Fibroblast of mammary gland (primary cell): ENCODE results near the gene PROC.

Experiments
- DNase-seq: peaks from one replicate; pipeline ENCODE4 v3.0.0-alpha.2; 2010; ENCODE audit warnings: low read depth
- H3K4me3 ChIP-seq: 2 replicates; pipeline ENCODE4 v1.5.1; 2011; ENCODE audit warnings: low read depth, mild to moderate bottlenecking, low read length, moderate library complexity; ENCODE audit not compliant: control insufficient read depth
- TF ChIP-seq, protein P1 (sequence below): conservative IDR thresholded peaks from 2 replicates; pipeline ENCODE4 v1.5.1; 2011; ENCODE audit warnings: low read depth, low read length, inconsistent platforms; ENCODE audit not compliant: control insufficient read depth, insufficient read depth

The PROC gene

GRCh38 chr2:127397568-127398238 is 20.5 kb upstream of the PROC start:
- TF ChIP-seq, protein P1, sequence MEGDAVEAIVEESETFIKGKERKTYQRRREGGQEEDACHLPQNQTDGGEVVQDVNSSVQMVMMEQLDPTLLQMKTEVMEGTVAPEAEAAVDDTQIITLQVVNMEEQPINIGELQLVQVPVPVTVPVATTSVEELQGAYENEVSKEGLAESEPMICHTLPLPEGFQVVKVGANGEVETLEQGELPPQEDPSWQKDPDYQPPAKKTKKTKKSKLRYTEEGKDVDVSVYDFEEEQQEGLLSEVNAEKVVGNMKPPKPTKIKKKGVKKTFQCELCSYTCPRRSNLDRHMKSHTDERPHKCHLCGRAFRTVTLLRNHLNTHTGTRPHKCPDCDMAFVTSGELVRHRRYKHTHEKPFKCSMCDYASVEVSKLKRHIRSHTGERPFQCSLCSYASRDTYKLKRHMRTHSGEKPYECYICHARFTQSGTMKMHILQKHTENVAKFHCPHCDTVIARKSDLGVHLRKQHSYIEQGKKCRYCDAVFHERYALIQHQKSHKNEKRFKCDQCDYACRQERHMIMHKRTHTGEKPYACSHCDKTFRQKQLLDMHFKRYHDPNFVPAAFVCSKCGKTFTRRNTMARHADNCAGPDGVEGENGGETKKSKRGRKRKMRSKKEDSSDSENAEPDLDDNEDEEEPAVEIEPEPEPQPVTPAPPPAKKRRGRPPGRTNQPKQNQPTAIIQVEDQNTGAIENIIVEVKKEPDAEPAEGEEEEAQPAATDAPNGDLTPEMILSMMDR, result no peak
- no peak overlapping the region for H3K4me3 ChIP-seq
- DNase-seq, result no peak

DNA sequence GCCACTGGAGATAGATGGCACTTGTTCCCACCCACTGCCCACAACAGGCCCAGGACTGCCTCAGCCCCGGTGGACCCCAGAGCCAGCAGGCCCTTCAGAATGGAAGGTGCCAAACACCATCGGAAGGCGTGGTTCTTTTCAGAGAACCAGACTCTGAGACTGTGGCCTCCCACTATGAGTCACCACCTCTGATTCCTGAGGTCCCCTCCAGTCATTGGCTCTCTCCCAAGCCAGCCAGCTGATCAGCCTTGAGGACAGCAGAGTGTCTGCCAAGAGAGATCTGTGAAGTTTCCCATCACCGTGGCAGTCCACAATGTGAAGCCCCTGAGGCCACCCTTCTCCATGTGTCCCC is 20.0 kb upstream of the PROC start:
- no peak overlapping the region for H3K4me3 ChIP-seq
- TF ChIP-seq, protein P1, result no peak
- DNase-seq, result peak; percentile 93

GRCh38 chr2:127400533-127400896 is 17.7 kb upstream of the PROC start:
- no peak for DNase-seq
- TF ChIP-seq, protein P1, result no peak
- no peak overlapping the region for H3K4me3 ChIP-seq

- no peak overlapping the region for H3K4me3 ChIP-seq
- peak; percentile 45 for DNase-seq
- TF ChIP-seq, protein P1, result no peak
Measured at GRCh38 chr2:127400897-127401756, 17.1 kb upstream of the PROC start.

GRCh38 chr2:127401757-127402695 is 16.2 kb upstream of the PROC start:
- no peak for DNase-seq

GRCh38 chr2:127403460-127403859 is 14.8 kb upstream of the PROC start:
- DNase-seq, result no peak
- no peak overlapping the region for H3K4me3 ChIP-seq
- TF ChIP-seq, protein P1, result no peak

More at GRCh38 chr2:127401757-127402695, 16.2 kb upstream of the PROC start:
- no peak overlapping the region for H3K4me3 ChIP-seq
- TF ChIP-seq, protein P1, result no peak
